ENCODE results near the gene MTRF1.
"Not testable (repeated sequence)": the region's sequence is repeated elsewhere in the genome, so short reads cannot be mapped to it uniquely, and the experiment has no call there.

MTRF1 gene

DNA sequence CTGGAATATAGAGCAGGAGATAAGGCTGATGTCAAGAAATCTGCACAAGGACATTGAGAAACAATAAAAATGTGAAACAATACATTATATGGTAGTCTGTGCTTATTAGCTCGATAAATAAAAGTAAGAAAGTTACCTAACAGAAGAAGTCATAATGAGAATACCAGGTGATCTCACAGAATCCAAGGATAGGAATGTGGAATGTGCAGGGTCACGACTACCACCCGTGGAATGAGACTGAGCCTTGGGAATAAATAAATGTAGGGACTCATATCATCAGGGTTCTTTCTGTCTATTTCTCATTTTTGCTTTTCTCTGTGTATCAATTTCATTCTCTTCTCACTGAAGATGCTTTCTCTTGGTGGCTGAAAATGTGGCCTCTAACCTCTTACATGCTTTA lies 43.0 kb downstream of the MTRF1 start:
- DNase-seq: no peak

DNA sequence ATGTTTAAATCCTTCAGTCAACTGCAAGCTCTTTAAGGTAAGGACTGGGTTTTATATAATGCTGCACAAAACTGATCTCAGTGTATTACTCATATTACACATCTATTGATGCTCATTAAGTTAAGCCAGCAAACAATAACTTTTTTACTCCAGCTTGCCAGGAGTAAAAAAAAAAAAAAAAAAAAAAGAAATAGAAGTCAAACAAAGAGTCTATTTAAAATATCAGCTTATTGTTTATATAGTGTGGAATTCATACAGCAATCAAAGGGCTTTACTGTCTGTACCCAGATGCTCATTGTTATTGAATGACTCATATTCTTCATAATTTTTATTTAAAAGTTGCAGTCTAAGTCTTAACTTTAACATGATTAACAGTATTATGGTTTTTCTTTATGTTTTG lies 47.2 kb downstream of the MTRF1 start:
- no peak for DNase-seq

DNA sequence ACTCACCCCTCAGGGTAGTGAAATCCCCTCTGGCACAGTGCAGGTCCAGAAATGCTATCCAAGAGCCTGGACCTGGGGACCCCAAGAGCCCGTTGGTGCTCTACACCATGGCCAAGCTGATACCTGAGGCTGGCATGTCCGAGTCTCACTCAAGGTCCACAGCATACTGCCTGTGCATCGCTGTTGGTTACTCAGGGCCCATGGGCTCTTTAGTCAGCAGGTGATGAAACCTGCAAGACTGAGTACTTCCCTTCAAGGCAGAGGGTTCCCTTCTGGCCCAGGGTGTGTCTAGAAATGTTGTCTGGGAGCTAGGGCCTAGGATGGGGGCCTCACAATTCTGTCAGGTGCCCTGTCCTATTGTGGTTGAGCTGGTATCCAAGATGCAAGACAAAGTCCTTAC lies 49.5 kb downstream of the MTRF1 start:
- DNase-seq: no peak

DNA sequence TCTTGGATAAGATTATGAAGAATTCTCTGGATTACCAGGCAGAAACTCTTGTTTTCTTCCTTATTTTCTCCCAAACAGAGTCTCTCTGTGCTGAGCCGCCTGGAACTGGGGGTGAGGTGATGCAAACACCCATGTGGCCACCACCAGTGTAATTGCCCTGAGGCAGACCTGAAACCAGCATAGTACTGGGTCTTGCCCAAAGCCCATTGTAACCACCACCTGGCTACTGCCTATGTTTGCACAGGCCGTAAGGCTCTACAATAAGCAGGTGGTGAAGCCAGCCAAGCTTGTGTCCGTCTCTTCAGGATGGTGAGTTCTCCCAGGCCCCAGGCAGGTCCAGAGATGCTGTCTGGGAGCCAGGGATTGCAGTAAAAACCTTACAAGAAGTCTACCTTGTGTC lies 50.1 kb downstream of the MTRF1 start:
- DNase-seq: no peak

DNA sequence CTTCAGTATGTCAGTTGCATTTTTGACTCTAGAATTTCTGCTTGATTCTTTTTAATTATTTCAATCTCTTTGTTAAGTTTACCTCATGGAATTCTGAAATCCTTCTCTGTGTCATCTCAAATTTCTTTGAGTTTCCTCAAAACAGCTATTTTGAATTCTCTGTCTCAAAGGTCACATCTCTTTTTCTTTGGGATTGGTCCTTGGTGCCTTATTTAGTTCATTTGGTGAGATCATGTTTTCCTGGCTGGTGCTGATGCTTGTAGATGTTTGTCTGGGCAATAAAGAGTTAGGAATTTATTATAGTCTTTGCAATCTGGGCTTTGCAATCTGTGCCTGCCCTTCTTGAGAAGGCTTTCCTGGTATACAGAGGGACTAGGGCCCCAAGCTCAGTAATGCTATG lies 50.5 kb downstream of the MTRF1 start:
- no peak for DNase-seq

DNA sequence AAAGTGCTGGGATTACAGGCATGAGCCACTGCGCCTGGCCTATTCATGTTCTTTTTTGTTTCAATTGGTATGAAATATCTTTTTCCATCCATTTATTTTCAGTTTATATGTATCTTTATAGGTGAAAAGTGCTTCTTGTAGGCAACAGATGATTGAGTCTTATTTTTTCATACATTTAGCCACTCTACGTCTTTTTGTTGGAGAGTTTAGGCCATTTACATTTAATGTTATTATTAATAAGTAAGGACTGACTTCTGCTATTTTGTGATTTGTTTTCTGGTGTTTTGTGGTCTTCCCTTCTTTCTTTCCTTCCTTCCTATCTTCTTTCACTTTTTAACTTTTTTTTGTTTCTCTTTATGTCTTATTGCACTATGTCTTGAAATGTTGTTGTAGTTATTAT lies 52.3 kb downstream of the MTRF1 start:
- no peak for DNase-seq

DNA sequence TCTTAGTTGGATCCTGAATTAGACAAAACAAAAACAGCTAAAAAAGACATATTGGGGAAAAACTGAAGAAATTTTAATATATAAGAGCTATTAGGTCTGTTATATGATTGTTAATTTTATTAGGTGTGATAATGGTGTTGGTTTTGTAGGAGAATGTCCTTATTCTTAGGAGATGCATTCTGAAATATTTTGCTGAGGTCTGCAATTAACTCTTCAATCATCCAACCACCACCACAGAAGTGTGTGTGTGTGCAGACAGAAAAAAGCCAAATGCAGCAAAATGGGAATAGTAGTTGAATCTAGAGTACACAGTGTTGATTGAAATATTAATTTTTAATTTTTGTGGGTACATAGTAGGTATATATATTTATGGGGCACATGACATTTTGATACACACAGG lies 56.9 kb downstream of the MTRF1 start:
- DNase-seq: no peak

DNA sequence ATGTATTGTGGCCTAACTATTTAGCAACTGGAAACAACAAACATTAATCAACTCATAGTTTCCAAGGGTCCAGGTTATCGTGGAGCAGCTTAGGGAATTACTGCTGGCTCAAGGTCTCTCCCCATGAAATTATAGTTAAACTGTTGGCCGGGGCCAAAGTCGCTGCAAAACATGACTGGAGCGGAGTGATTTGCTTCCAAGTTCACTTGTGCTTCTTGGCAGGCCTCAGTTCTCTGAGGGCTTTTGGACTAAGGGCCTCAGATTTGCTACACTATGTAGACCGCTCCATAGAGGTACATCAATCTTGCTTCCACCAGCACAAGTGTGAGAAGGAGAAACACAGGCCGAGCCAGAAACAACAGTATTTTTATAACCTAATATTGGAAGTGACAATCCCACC lies 59.6 kb downstream of the MTRF1 start:
- no peak for DNase-seq

DNA sequence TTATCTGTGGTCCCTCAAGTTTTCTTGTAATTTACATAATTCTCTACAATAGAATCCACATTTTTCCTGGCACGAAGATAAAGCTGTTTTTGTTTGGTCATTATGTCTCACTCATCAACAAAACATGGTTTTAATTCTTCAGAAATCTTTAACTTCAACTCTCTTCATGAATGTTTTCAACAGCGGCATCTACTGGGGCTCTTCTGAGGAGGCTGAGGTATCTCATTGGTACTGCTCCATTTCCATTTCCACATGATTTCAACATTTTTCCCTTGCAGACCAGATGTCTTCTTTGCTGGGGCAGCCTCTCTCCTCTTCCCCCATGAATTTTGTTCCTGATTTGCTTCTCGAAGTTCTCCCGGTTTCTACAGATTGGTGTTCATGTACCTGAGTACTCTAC lies 63.2 kb downstream of the MTRF1 start:
- DNase-seq: no peak

DNA sequence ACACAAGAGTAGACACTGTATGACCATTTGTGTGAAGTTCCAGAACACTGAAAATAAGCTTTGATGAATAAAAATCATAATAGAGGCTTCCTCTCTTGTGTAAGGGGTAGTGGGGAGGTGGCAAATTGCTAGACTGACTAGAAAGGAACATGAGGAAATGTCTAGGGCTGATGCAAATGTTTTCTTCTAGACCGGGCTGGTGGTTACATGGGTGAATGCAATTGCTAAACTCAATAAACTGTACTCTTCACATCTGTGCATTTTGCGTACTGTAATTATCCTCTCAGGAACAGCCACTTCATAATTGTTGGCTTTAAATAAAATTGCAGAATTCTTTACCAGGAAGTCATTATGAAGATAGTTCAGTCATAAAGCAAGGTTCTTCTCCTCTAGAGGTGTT lies 63.9 kb downstream of the MTRF1 start:
- no peak for DNase-seq

DNA sequence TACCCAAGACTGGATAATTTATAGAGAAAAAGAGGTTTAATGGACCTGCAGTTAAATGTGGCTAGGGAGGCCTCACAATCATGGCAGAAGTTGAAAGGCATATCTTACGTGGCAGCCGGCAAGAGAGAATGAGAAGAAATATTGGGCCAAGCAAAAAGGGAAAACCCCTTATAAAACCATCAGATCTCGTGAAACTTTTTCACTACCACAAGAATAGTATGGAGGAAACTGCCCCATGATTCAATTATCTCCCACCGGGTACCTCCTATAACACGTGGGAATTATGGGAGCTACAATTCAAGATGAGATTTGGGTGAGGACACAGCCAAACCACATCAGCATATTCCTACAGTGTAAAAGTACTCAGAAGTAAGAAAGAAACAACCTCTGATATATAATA lies 64.3 kb downstream of the MTRF1 start:
- no peak for DNase-seq

DNA sequence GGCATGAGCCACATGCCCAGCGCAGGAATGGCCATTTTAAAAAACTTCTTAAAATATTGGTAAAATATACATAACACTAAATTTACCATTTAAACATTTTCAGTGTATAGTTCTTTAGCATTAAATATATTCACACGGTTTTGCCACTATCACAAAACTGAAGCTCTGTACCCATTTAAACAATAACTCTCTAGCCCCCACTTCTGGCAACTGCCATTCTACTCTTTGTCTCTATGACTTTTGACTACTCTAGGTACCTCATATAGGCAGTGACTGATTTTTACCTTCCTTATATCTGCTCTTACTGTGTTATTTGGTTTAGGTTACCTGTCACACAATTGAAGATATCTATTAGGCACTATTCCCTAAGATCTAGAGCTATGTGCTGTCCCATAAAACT lies 66.8 kb downstream of the MTRF1 start:
- no peak for DNase-seq

DNA sequence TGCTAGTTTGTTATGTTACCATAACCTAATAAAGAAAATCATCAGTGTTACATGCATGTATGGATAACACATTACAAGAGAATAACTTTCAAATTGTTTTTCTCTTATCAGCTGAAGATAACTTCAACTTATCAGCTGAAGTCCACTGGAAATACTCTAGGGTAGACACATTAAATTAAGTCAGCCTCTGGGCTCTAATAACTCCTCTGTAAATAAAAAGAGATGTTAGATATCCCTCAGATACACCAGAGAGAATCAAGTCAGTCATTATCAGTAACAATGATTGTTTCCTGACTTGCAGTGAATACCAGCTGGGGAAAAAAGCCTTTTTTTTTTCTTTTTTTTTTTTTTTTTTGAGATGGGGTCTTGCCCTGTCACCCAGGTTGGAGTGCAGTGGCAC lies 67.4 kb downstream of the MTRF1 start:
- no peak for DNase-seq

DNA sequence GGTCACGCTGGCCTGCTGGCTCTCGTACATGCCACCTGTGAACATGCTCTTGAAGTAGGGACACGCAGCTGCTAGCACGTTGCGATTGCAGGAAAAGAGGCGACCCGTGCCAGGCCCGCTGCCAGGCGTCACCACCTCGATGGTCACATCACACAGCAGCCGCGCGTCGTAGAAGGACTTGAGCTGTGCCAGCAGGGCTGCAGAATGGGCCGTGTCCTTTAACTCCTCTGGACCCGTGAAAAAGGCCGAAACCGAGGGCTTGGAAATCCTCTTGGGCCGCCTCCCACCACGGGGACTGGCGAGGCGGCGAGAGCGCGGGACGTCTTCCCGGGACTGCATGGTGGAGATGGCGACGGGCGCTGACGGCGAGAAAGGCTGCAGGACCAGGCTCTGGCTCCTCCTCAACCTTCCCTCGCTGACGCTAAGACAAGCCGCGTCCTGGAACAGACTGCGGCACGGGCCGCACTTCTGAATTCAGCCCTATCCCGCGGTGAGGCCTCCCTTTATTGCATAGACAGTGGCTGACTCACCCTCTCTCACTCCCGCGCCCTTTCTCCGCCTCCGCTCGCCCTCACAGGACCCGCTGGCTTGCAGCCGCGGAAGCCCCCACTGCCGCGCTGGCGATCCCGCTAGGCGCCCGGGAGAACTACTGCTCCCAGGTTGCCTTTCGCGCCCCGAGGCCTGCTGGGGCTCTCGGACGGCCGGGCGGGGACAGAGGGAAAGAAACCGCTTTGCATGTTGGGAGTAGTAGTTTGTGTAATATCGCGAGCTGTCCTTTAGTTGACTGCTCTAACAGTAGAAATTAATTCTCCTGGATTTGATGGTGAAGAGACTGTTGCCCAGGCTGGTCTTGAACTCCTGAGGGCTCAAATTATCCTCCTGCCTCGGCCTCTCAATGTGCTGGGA lies 69.2 kb downstream of the MTRF1 start, which contains the start of gene KBTBD7:
Gene KBTBD7, minus strand, starts transcription at position 651 of the 906 bp plus-strand sequence. Its CDS starts 312 bp downstream, at position 339.
- DNase-seq: peak; percentile 83

DNA sequence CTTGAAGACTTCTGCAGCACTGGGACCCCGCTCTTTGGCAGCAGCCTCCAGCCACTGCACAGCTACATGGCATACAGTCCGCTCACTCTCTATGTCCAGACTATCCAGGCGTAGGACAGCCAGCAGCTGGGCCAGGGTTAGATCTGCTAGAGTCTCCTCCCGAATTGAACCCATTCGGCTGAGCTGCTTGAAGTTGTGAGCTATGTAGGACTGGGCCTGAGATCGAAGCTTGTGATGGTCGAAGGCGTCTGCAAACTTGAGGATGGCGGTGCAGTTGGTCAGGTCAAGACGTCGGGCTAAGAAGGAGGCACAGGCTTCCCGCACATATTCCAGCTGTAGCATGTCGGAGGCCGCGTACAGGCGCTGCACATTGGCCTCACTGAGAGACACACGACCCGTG lies 69.9 kb downstream of the MTRF1 start:
- no peak for DNase-seq

DNA sequence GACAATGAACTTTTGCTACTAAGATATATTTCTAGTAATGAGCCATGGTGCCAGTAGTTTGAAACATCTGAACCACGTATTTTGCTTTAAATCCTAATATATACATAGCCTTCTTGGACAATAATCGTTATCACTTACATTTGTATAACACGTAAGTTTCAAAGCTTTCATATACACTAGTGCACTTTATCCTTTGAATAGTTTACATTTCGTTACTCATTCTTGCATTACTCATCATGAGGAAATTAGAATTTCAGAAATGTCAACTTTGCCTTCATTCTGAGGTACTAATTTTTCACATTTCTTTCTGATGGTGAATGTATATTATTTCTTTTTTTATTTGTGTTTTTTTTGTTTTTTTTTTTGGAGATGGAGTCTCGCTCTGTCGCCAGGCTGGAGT lies 74.8 kb downstream of the MTRF1 start:
- no peak for DNase-seq

DNA sequence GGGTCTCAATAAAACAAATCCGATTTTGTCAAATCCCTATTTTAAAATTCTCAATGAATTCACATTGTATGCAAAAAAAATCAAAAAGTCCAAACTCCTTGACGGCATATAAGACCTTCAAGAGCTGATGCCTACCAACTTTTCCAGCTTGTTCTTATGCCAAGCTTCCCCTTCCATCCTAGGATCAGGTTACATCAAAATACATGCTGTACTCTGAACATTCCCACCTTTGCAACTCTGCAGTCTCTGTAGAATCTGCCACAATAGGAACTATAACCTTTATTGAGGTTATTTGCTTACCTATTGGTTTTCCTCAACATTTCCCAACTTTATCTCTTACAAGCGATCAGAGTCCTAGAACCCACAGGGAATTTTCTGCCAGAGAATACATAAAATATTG lies 76.9 kb downstream of the MTRF1 start:
- no peak for DNase-seq

DNA sequence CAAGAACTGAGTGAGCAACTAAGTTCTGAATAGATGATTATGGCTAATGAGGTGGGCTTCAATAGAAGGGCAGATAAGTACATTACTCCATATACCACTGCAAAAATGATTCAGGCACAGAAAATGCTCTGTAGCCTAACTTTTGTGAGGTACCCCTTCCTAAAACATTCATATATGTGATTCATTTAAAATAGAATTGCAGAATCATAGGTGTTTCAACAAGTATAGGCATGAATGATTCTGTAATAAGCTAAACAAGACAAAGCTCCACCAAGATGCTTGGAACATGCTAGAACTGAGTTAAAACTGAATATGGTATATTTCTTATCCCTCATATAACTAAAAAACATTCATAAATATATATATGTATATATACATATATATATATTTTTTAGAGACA lies 81.1 kb downstream of the MTRF1 start:
- no peak for DNase-seq

DNA sequence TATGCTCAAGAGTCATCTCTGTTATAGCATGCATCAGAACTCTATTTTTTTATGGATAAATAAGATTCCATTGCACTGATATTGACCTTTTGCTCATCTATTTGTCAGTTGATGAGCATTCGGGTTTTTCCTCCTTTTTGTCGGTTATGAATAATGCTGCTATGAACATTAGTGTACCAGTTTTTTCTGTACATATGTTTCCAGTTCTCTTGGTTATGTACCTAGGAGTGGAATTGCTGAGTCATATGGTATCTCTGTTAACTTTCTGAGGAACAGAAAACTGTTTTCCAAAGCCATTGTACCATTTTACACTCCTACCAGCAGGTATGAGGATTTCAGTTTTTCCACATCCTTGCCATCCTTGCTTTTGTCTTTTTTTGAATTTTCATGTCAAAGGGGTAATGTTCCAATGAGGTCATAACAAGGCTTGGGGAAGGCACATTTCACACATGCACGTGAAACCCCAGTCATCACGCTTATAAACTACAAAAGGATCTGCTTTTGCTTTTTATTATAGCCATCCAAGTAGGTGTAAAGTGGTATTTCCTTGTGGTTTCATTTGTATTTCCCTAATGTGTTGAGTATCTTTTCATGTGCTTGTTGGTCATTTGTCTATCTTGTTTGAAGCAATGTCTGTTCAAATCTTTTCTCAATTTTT lies 83.7 kb downstream of the MTRF1 start:
- DNase-seq: no peak

DNA sequence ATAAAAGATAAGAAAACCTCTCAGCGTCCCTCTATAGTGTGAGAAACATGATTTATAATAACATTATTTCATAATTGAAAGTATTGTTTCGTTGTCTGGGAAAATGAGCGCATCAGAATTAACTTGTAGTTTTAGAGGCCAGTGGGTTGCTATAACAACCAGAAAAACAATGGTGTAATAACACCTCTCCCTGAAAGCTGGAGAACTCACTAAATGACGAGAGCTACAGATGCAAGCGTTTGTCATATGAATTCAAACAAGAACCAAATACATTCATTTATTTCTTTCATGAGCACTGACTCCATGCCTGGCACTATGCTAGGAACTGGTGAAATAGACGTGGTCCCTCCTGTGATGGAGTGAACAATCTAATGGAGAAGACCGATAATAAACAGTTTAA lies 85.3 kb downstream of the MTRF1 start:
- DNase-seq: no peak

DNA sequence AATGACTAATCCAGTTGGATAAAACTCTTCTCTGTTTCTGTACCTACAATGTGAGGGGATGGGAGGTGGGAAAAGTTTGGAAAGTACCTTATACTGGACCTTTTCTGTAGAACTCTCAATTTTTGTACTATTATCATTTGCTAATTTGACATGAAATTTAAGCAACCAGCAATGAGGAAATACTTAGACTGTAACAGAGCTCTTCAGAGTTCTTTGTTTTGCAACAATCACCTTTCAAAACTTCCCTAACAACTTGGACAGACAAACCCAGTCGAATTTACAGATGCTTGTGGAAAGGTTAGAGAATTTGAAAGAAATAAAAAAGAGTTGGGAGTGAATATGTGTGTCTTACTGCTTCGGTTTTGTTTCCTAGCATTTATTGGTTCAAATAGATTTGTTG lies 85.8 kb downstream of the MTRF1 start:
- no peak for DNase-seq

DNA sequence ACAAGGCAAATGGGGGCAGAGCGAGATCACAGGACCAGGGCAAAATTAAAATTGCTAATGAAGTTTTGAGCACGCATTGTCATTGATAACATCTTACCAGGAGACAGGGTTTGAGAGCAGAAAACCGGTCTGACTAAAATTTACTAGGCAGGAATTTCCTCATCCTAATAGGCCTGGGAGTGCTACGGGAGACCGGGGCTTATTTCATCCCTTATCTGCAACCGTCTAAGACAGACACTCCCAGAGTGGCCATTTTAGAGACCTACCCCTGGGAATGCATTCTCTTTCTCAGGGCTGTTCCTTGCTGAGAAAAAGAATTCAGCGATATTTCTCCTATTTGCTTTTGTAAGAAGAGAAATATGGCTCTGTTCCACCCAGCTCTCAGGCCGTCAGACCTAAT lies 87.8 kb downstream of the MTRF1 start:
- not testable (repeated sequence) for DNase-seq

All from NCI-H2171 treated with DMSO at 0.1 percent for 48 hours (cell line).